ENCODE data around the gene CACNA1I.

GRCh38 chr22:39735776-39736175 lies 165.2 kb downstream of the CACNA1I start:
- TF ChIP-seq, protein P1, sequence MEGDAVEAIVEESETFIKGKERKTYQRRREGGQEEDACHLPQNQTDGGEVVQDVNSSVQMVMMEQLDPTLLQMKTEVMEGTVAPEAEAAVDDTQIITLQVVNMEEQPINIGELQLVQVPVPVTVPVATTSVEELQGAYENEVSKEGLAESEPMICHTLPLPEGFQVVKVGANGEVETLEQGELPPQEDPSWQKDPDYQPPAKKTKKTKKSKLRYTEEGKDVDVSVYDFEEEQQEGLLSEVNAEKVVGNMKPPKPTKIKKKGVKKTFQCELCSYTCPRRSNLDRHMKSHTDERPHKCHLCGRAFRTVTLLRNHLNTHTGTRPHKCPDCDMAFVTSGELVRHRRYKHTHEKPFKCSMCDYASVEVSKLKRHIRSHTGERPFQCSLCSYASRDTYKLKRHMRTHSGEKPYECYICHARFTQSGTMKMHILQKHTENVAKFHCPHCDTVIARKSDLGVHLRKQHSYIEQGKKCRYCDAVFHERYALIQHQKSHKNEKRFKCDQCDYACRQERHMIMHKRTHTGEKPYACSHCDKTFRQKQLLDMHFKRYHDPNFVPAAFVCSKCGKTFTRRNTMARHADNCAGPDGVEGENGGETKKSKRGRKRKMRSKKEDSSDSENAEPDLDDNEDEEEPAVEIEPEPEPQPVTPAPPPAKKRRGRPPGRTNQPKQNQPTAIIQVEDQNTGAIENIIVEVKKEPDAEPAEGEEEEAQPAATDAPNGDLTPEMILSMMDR (tag by site-specific recombination; IDR thresholded peaks at IDR 0.05) = no peak
- no peak for TF ChIP-seq SCRT1 (tag by site-specific recombination; IDR thresholded peaks at IDR 0.05; ENCODE audit: borderline replicate concordance)
- no peak for TF ChIP-seq ZNF146 (tag by site-specific recombination; IDR thresholded peaks at IDR 0.05)
- TF ChIP-seq ZNF311 (tag by site-specific recombination; IDR thresholded peaks at IDR 0.05; ENCODE audit: borderline replicate concordance) = no peak
- TF ChIP-seq, protein P2, sequence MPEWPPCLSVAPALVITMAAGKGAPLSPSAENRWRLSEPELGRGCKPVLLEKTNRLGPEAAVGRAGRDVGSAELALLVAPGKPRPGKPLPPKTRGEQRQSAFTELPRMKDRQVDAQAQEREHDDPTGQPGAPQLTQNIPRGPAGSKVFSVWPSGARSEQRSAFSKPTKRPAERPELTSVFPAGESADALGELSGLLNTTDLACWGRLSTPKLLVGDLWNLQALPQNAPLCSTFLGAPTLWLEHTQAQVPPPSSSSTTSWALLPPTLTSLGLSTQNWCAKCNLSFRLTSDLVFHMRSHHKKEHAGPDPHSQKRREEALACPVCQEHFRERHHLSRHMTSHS (tag by site-specific recombination; IDR thresholded peaks at IDR 0.05) = no peak
- TF ChIP-seq ZNF18 (tag by site-specific recombination; IDR thresholded peaks at IDR 0.05) = no peak
- no peak for TF ChIP-seq KLF9 (tag by site-specific recombination; IDR thresholded peaks at IDR 0.05; ENCODE audit: low read depth)

Data from HEK293 (cell line).